ENCODE results near the gene PCGF3.
"Not testable (repeated sequence)": the region's sequence is repeated elsewhere in the genome, so short reads cannot be mapped to it uniquely, and the experiment has no call there.

Gene PCGF3

GRCh38 chr4:757111-757510, 51.5 kb downstream of the PCGF3 start:
- TF ChIP-seq CTCF (IDR thresholded peaks at IDR 0.05; ENCODE audit: low read depth, low read length), result no peak
- no peak for DNase-seq (ENCODE audit: extremely low read depth, low read depth)

GRCh38 chr4:759810-760209, 54.2 kb downstream of the PCGF3 start:
- DNase-seq (ENCODE audit: extremely low read depth, low read depth), result not testable (repeated sequence)

GRCh38 chr4:760616-761015, 55.0 kb downstream of the PCGF3 start:
- DNase-seq (ENCODE audit: extremely low read depth, low read depth), result no peak
- no peak for TF ChIP-seq CTCF (IDR thresholded peaks at IDR 0.05; ENCODE audit: low read depth, low read length)

- DNase-seq (ENCODE audit: extremely low read depth, low read depth), result no peak
- no peak for TF ChIP-seq CTCF (IDR thresholded peaks at IDR 0.05; ENCODE audit: low read depth, low read length)
Observed at GRCh38 chr4:761086-761485, 55.5 kb downstream of the PCGF3 start.

- no peak for TF ChIP-seq CTCF (IDR thresholded peaks at IDR 0.05; ENCODE audit: low read depth, low read length)
- DNase-seq (ENCODE audit: extremely low read depth, low read depth), result no peak
Observed at GRCh38 chr4:761739-762138, 56.1 kb downstream of the PCGF3 start.

GRCh38 chr4:762211-763190, 56.9 kb downstream of the PCGF3 start:
- no peak for DNase-seq (ENCODE audit: extremely low read depth, low read depth)
- peak; percentile 11 for TF ChIP-seq CTCF (IDR thresholded peaks at IDR 0.05; ENCODE audit: low read depth, low read length)

- TF ChIP-seq CTCF (IDR thresholded peaks at IDR 0.05; ENCODE audit: low read depth, low read length), result no peak
- DNase-seq (ENCODE audit: extremely low read depth, low read depth), result no peak
Observed at GRCh38 chr4:763191-763810, 57.7 kb downstream of the PCGF3 start.

Data from AG09319 (cell line).